HG02678 (cell line): ENCODE measurements around the gene SIT1.
A peak's percentile ranks its signal among the peaks of the same experiment; 100 is the strongest.

Experiments used
- ATAC-seq: cut with Tn5 transposase; IDR thresholded peaks from one replicate; pipeline ENCODE4 v1.9.1; 2021; ENCODE audit warnings: mild to moderate bottlenecking, moderate library complexity; ENCODE audit not compliant: unreplicated experiment

SIT1 gene

GRCh38 chr9:35608221-35608620, 42.5 kb downstream of the SIT1 start:
- no peak for ATAC-seq

DNA sequence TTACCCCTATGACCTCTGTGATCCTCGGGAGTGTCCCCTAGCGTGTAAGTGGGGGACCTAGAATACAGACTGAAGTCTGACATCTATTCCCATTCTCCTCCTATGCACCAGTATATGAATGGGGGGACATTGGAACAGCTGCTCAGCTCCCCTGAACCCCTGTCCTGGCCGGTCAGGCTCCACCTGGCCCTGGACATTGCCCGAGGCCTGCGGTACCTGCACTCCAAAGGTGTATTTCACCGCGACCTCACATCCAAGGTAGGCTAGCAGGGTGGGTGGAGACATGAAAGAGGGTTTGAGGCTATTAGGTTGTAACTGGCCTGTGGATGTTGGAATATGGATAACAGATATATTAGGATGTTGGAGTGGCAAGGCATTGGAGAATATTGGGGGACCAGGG, 44.0 kb downstream of the SIT1 start:
- no peak for ATAC-seq

- no peak for ATAC-seq
These were observed 44.6 kb downstream of the SIT1 start for GRCh38 chr9:35606138-35606504.

GRCh38 chr9:35605351-35606137, 45.2 kb downstream of the SIT1 start:
- ATAC-seq, result peak; percentile 11

DNA sequence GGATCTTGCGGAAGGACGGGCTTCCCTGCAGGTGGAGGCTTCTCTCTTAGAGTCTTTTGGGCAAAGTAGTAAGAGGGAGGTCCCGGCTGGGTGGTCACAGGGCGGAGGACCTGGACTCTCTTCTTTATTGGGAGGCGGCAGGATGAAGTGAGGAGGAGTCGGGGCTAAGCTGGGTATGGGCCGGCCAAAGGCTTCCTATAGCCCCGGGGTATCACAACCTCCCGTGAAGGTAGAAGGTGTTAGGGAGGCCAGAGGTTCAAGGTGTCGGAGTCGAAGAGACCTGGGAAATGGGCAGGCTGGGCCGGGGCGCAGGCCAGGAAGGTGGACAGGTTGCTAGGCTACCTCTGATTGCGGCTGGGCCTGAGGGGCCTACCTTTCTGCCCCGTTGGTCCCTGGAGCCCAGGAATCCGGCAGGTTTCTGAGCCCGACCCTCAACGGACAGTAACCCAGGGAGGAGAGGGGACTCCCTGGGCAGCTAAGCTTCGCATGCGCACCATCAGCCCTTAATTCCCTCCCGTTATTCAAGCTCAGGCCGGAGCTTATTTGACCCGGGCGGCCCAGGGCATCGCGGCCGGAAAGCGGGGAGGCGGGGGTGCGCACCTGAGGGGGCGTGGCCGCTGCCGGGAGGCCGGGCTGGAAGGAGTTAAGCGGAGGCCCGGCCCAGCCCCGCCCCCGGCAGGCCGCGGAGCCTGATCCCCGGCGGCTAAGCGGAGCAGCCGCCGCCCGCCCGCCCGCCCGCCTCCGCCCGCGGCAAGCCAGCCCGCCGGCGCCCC, 46.0 kb downstream of the SIT1 start, which contains the start of gene TESK1:
TESK1 (plus strand) TSS at position 685 of the 773 bp plus-strand sequence. CDS start 358 bp downstream, outside the sequence.
- peak; percentile 36 for ATAC-seq

GRCh38 chr9:35603986-35604577, 46.6 kb downstream of the SIT1 start:
- peak; percentile 87 for ATAC-seq

GRCh38 chr9:35603506-35603985, 47.2 kb downstream of the SIT1 start:
- no peak for ATAC-seq

- no peak for ATAC-seq
These were observed 50.7 kb downstream of the SIT1 start for GRCh38 chr9:35599763-35600604.
